ENCODE measurements around the gene PIP5K1C.

DNA sequence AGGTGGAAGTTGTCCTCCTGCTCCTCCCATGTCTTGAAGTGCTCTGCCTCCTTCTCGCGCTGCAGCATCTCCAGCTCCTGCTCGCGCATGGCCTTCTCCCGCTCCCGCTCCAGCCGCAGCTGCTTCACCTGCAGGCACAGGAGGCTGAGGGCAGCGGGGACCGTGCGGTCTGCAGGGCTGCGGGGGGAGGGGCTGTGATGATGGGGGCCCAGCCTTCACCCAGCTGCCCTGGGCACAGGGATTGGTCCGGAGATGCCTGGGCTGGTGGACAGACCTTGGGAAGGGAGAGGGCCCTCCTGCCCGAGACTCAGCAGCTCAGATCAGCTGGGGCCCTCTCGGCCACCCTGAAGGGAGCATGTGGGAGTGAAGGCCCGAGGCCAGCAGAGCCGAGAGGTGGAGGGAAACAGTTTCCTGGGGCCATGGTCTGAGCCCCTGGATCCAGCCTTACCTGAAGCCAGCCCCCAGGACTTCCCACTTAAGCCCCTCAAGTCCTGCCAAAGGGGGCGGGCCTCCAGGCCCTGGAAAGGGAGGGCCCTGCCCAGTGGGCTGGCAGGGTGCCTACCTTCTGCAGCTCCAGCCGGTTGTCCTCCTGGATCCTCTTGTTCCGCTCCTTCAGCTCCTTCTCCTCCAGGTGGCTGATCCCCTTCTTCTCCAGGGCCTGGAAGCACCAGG lies 80.0 kb downstream of the PIP5K1C start:
- TF ChIP-seq EZH2 (IDR thresholded peaks at IDR 0.05) (no peak), POLR2AphosphoS5 (IDR thresholded peaks at IDR 0.05; ENCODE audit: borderline replicate concordance, low read depth, low read length) (no peak)
